ENCODE data around the gene SUFU. TPM values are rescaled to one million over a fixed set of nuclear protein-coding genes. Genes with fewer than 3 reads are reported as not detected.
A peak's percentile ranks its signal among the peaks of the same experiment; 100 is the strongest.

Gene SUFU
- total and polyA plus RNA-seq, 2 of the 13 experiments (the other 11 are each of a cell fraction or from before 2014, with no cell fraction given): 2.9 to 5.5 TPM

- no peak for TF ChIP-seq ZSCAN31 (CRISPR knock-in tag; IDR thresholded peaks at IDR 0.05; ENCODE audit: low read depth)
- TF ChIP-seq, protein P1, sequence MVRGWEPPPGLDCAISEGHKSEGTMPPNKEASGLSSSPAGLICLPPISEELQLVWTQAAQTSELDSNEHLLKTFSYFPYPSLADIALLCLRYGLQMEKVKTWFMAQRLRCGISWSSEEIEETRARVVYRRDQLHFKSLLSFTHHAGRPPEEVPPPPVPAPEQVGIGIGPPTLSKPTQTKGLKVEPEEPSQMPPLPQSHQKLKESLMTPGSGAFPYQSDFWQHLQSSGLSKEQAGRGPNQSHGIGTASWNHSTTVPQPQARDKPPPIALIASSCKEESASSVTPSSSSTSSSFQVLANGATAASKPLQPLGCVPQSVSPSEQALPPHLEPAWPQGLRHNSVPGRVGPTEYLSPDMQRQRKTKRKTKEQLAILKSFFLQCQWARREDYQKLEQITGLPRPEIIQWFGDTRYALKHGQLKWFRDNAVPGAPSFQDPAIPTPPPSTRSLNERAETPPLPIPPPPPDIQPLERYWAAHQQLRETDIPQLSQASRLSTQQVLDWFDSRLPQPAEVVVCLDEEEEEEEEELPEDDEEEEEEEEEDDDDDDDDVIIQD (CRISPR knock-in tag; IDR thresholded peaks at IDR 0.05; ENCODE audit: low read depth): no peak
- peak in 1 of 2 experiments; percentile 12; a peak in 1 of 4 replicates for TF ChIP-seq POLR2A (IDR thresholded peaks at IDR 0.05; ENCODE audit: insufficient read depth in 1 of 2, low read depth in 2 of 2, low read length in 2 of 2)
- TF ChIP-seq THAP8 (CRISPR knock-in tag; IDR thresholded peaks at IDR 0.05; ENCODE audit: borderline replicate concordance): no peak
- TF ChIP-seq AHR (CRISPR knock-in tag; IDR thresholded peaks at IDR 0.05): no peak
- no peak for TF ChIP-seq TEAD3 (CRISPR knock-in tag; optimal IDR thresholded peaks at IDR 0.05; ENCODE audit: borderline replicate concordance)
- TF ChIP-seq ISX (CRISPR knock-in tag; conservative IDR thresholded peaks at IDR 0.05): no peak
- TF ChIP-seq, protein P2, sequence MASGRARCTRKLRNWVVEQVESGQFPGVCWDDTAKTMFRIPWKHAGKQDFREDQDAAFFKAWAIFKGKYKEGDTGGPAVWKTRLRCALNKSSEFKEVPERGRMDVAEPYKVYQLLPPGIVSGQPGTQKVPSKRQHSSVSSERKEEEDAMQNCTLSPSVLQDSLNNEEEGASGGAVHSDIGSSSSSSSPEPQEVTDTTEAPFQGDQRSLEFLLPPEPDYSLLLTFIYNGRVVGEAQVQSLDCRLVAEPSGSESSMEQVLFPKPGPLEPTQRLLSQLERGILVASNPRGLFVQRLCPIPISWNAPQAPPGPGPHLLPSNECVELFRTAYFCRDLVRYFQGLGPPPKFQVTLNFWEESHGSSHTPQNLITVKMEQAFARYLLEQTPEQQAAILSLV (CRISPR knock-in tag; IDR thresholded peaks at IDR 0.05; ENCODE audit: borderline replicate concordance): 0 out of 2 replicates have a peak, but pooled peaks have one; percentile 9
- no peak for TF ChIP-seq ZFP37 (CRISPR knock-in tag; IDR thresholded peaks at IDR 0.05; ENCODE audit: borderline replicate concordance)
- TF ChIP-seq ZNF652 (CRISPR knock-in tag; IDR thresholded peaks at IDR 0.05; ENCODE audit: borderline replicate concordance, low read depth): no peak
- no peak for TF ChIP-seq TCF7L2 (IDR thresholded peaks at IDR 0.05; ENCODE audit: low read depth, low read length)
- TF ChIP-seq, protein P3, sequence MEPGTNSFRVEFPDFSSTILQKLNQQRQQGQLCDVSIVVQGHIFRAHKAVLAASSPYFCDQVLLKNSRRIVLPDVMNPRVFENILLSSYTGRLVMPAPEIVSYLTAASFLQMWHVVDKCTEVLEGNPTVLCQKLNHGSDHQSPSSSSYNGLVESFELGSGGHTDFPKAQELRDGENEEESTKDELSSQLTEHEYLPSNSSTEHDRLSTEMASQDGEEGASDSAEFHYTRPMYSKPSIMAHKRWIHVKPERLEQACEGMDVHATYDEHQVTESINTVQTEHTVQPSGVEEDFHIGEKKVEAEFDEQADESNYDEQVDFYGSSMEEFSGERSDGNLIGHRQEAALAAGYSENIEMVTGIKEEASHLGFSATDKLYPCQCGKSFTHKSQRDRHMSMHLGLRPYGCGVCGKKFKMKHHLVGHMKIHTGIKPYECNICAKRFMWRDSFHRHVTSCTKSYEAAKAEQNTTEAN (CRISPR knock-in tag; conservative IDR thresholded peaks at IDR 0.05): no peak
- TF ChIP-seq ATF5 (CRISPR knock-in tag; IDR thresholded peaks at IDR 0.05; ENCODE audit: low read depth): no peak
- no peak for TF ChIP-seq ARID5B (CRISPR knock-in tag; IDR thresholded peaks at IDR 0.05)
- TF ChIP-seq SOX13 (IDR thresholded peaks at IDR 0.05): no peak
- TF ChIP-seq SOX13 (CRISPR knock-in tag; conservative IDR thresholded peaks at IDR 0.05 in 1 of 2, IDR thresholded peaks at IDR 0.05 in 1 of 2): no peak
- TF ChIP-seq SRSF1 (optimal IDR thresholded peaks at IDR 0.05; ENCODE audit: low read depth, low read length): peak; percentile 8
- no peak for TF ChIP-seq MTERF4 (CRISPR knock-in tag; IDR thresholded peaks at IDR 0.05)
Measured at GRCh38 chr10:102642736-102643335, 139.1 kb downstream of the SUFU start (continued).

Measured in HepG2 (cell line).